DMS79 (cell line): Measurements from ENCODE around the gene CREB3L2.

ENCODE experiments used
- DNase-seq: peaks from one replicate; lab custom pipeline; 2025; lab: John Stamatoyannopoulos, UW

Gene CREB3L2

DNA sequence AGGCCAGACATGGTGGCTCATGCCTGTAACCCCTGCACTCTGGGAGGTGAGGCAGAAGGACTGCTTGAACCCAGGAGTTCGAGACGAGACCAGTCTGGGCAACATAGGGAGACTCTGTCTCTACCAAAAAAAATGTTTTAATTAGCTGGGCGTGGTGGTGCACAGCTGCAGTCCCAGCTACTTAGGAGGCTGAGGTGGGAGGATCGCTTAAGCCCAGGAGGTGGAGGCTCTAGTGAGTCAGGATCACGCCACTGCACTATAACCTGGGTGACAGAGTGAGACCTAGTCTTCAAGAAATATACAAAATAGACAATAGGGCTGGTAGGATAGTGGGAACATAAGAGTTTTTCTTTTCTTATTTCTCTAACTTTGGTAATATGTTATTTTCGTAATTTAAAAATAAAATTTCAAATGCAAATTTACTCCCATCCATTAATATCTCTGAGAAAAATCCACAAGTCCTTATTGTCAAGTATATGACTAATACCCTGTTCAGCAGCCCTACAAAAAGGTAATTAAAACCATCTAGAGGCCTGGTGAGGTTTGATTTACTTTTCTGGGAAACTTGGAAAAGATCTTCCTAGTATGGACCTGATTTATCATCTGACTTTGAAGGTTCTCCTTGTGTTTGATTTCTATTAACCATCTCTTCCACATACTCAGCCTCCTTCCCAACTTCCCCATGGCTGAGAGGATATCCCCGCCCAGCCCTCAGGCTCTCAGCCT lies 50.0 kb downstream of the CREB3L2 start:
- DNase-seq, result no peak

DNA sequence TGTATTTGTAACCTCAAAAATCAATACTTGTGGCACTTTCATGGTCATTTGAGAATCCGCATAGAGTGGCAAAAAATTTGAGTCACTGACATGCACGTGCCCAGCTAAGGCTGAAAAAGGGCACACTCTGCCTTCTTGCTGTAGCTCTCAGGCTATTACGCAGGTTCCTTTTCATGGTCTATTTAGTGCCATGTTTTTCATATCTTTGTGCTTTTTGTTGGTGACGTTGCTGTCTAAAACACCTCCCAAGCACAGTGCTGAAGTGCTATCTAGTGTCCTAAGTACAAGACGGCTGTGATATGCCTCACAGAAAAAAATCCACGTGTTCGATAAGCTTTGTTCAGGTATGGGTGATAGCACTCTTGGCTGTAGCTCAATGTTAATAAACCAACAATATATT lies 50.9 kb downstream of the CREB3L2 start:
- peak; percentile 11 for DNase-seq

DNA sequence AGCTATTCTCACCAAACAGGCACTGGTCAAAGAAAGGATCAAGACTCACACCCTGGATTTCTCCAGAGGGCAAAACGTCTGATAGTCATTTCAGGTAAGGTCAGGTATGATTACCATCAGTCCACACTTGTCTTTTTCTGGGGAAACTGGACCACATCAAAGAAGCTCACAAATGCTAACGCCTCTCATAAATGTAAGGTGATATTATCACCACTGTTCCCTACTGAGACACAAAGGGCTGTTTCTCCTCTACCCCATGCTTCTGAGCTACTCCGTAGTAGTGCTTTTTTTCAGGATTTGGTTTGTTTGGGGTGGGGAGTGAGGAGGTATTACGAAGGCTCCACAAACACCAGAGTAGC lies 51.6 kb downstream of the CREB3L2 start:
- no peak for DNase-seq

DNA sequence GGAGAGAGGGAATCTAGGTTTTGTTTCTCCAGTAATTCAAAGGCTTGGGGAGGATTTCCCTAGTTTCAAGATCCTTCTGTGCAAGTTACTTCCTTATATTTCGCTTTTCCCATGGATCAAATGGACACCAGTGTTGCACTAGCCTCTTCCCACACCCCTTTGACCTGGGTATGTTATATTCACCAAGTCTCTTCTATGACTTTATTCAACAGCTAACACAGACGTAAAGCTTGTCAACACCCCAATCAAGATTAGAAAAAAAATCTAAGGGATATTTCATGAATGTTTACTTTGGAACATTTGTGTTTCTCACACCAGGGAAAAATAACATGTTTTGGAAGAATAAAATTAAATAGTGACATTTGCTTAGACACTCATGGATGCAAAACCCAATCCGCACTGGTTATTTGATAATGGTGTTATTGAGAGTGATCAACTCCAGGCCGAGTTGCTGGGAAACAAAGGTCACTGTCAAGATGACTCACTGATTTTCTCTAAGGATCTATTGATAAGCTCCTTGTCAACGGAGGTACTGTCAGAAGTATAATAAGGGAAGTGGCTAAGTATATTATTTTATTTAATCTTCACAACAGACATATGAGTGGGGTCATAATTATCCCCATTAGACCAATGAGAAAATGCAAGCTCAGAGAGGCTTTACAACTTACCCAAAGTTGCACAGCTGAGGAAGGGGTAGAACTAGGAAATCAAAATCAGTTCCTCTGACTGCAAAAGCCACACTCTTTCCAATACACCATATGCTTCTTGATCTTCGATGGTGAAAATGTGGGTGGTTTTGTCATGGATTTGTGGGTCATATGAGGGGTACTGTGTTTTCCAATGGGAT lies 52.2 kb downstream of the CREB3L2 start:
- no peak for DNase-seq

DNA sequence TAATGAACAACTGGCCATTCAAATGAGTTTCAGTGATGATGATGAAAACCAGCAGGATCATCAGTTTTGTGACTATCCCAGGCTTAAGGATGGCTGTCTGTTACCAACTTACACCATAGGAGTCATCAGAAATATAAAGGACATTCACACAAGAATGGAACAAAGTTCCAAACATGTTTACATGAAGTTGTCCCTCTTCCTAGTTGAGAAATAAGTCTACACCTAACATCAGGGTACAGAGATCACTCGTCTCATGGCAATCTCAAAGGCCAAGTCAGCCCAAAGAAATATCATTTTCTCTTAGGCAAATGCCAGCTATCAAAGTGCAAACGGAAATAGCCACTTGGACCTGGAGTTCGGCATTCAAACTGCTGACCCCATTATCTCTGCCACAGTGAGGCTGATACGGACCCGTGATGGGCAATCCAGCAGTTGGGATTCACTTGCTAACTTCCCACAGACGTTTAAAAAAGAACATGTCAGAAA lies 53.0 kb downstream of the CREB3L2 start:
- DNase-seq, result no peak

DNA sequence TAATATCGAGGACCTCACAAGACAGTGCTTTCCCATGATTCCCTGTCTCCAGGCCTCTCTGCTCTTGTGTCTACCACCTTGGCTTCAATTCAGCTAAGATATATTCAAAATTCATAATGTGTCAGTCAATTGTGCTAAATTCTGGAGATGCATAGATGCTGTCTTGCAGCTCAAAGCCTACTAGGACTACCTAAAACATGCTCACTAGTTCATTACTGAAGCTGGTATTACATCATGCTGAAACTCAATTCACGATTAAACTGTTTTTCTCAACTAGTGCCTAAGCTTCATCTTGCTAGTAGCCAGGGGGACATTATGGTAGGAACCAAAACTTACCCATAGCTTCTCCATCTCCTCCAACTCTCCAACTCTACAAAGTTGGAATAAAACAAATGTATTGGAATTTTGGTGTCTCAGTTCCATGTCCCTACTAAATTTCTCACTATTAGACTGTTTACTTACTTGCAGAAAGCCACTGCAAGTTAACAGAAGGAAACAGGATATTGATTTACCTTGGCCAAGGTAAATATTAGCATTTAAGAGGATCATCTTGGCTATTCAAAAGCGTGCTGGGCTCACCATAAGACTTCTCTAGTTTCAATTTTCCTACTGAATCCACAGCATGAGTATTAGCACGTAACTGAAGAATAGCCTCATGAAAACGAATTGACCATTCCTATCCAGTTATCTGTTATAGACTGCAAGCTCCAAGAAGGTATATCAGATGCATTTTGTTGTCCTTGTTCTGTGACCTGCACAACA lies 53.6 kb downstream of the CREB3L2 start:
- DNase-seq, result no peak

DNA sequence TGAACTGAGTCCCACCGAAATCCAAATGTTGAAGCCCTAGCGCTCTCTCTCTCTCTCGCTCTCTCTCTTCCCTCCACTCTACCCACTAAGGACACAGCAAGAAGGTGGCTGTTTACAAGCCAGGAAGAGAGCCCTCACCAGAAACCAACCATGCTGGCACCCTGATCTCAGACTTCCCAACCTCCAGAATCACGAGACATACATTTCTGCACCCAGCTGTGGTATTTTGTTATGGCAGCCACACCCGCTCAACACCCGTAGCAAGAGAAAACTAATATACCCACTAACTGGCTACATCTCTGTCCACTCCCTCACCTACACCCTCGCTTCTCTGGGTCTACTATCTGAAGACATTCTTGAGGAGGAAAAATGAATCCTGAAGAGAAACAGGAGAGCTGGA lies 54.8 kb downstream of the CREB3L2 start:
- no peak for DNase-seq

DNA sequence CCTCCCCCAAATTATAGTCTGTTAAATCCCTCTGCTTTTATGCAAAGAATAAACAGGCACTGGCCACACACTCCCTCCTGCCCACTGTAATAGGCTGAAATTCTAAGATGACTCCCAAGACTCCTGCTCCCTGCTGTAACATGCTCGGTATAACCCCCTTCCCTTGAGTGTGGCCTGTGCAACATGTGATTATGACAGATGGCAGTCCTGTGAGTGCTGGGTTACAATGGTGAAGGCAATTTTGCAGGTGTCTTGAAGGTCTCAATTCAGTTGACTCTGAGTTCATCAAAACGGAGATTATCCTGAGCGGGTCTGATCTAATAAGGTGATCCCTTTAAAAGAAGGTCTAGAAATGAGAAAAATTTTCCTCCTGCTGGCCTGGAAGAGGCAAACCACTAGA lies 55.9 kb downstream of the CREB3L2 start:
- no peak for DNase-seq

DNA sequence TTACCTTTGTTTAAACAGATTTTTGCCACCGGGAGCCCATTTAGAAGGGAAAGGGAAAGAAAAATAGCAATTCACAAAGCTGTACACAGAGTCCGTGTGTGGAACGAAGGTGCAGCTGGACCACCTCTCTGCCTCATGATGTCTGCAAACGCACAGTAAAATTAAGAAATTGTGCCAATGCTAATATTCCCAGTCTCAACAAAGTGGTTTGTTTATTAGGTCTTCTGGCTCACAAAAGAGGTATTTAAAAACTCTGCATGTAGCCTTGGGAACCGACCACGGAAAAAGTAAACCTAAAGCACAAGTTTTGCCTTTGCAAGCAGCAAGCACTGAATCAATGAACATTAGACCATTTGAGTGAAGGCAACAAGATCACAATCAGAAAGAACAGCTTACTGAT lies 57.7 kb downstream of the CREB3L2 start:
- no peak for DNase-seq

DNA sequence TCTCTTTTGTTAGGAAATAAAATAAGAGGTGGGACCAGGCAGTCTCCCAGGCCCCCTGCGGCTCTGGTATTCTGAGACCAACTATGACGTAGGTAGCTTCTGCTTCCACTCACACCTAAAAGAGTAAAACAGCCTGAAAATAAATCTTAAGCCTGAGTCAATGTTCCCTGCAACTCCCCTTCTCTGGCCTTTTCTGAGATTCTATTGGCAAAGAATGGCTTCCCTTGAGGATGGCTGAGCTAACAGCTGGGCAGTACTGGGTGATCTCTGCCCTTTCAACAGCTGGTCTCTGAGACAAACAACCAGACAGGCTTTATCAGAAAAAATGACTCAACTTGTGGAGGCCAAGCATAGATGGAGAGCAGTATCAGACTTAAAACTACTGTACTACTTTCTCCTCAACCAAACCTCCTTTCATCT lies 58.7 kb downstream of the CREB3L2 start:
- DNase-seq, result no peak

DNA sequence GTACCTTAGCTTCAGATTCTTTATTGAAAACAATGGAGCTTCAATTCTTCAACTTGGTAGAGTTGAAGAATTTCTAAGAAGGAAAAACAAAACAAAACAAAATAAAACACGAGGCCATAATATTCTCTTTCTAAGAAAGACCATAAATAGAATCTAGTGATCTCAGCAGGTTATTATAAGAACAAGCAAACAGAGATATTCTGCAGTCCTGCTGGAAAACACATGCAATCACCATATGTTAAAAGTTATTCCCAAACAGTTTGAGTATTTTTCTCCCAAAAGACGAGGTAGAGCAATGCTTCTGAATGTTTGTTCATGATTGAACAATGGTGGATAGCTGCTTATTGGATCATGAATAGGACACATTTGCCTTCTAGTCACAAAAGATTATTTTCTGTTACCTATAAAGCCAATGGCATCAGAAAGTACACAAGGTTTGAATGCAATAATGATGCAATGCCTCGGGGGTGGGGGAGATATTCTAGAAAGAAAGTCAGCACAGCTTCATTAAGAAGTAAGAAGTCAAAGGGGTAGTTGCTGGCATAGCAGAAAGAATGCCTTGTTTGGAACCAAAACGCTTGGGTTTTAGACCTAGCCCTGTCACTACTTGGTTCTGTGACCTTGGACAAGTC lies 59.3 kb downstream of the CREB3L2 start:
- no peak for DNase-seq

DNA sequence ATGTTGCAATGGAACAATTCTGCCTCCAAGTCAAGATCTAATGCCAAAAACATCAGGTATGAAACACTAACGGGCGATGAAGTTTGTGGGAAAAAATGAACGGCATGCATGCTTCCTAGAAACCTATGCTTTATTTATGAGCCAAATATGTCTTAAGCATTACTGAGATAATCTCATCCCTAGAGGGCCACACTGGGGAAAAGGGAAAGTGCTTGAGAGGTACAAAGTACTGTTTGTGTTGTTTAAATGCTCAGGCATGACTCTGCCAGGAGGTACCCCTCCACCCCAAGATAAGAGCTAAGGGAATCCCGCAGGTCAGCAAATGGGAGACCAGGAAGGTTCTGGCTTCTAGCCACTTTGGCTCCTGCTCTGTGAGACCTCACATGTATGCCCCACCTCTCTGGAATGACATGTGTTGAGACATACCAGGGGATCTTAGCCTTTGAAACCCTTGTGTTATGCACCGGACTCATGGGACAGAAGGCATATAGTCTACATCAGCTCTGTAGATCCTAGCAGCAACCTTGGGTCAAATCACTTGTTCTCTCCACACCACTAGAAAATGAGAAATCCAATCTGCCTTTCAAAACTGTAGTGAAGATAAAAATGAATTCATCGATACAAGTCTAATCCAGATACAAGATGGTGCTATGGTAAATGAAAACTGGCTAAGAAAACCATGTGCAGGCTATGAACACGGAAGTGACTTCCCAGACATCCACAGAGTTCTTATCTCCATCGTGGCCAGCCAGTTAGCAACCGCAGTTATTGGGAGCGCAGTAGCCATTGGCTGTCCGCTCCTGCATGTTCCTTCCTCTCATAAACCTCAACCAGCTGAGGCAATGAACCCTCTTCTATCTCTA lies 61.0 kb downstream of the CREB3L2 start:
- DNase-seq, result no peak

DNA sequence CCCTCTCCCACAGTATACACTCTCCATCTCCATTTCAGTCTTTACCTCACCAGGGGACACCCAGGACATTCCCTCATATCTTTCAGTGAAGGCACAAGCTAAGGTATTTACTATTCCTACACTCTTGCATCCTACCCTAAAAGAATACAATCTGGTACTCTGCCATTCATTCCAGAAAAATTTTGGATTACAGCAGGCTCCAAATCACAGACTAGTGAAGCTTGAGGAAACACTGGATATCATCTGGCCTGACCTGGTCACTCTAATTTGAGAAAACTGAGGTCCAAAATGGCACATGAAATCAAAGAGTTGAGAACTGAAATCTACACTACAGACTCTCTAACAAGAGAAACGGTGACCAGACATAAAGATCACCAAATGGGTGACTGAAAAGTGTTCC lies 61.7 kb downstream of the CREB3L2 start:
- no peak for DNase-seq

DNA sequence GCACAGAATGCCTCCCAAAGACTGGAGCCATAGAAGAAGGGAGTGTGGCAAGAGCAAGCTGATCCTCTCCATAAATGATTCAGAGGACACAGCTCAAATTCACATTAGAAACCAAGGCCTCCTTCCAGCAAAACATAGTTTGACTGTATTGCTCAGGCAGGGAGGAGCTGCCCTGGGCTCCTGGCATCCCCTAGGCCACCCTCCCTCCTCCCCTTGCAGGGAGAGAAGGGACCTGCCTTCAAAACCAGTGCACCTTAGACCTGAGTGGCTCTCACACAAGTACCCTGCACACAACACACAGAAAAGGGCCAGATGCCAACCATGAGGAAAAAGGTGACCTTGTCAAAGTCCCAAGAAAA lies 64.7 kb downstream of the CREB3L2 start:
- DNase-seq, result no peak

DNA sequence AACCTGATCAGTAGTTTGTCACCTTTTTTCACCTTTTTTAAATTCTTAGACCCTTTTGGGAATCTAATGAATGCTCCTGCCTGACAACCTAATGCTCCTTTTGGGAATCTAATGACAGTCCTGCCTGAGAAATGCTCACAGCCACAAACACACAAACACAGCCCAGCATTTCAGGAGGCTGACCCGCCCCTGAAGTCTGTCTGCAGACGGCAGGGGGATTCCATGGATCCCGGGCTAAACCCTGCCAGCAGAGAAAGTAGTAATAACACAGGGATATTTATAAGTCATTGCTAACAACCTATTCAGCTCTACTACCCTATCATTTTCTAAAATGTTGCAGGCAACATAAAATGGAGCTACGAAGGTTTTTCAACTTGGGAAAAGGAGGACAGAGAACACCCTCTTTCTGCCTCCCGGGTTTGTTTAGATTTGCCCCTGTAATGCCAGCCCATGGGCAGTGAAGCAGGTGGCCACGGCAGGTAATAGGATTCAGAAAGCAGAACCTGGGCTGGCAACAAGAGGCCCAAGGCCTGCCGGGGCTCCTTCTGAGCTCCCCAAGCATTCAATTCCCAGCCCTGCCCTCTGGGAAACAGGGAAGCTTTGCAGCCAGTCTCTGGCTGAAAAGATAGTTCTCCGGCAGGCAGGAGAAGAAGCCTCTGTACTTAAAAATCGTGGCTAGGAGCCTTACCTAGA lies 65.2 kb downstream of the CREB3L2 start:
- no peak for DNase-seq

DNA sequence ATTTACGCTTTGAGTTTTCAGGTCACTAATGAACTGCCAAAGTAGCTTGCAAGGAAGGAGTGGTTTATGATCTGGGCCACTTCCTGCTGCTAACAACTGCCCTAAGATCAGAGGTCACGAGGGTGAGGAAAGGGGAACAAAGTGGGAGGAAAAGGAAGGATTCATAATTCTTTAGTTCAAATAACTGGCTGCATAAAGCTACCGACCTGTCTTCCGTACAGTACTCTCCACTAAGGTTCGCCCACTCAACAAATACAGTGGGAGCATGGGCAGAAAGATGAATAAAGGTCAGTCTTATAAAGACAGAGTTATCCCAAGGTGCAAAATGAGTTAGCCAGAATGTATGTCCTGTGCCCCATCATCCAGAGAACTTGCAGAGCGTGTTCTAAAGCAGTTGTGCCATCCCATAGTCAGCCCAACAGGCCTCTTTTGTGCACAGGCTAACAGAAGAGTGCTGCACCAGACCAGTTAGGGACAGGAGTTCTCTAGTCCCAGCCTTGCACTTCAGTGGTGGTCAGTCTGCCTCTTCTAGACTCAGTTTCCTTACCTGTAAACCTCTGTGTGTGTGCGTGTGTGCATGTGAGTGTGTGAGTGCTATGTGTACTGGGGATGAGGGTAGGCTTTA lies 65.9 kb downstream of the CREB3L2 start:
- DNase-seq, result no peak

DNA sequence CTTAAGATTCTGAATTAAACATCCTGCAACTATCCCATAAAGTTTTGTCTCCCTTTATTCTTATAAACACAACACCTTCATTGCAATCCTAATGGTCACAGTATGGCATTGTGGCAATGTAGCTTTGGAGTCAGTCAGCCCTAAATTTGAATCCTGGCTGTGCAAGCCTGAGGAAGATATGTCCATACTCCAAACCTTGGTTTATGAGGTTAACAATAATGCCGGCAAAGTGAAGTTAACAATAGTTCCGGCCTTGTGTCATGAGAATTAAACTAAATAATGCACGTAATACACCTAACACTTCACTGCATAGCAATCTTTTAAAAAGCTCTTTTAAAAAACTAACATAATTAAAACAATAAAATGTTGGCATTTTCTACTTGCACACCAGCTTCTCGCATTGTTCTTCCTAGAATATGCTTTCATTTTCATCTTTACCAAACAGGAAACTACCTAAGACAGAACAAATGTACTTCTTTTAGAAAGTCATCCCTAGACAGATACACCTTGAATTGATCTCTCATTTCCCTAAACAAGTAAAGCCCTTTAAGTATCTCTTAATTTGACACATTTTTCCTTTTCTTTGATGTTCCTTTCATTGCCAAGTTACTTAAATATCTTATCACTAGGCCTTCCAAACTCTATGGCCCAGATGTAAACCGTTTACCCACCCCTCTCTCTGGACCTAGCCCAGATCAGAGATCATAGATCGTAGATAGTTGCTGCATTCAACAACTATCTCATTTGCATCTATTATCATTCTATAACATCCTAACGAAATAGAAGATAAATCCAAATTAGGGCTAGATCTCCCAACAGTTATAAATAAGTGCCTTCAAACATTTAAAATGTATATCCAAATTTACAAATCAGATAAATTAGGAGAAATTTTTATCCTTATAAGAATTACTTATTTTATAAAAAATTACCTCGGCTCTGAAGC lies 66.7 kb downstream of the CREB3L2 start:
- DNase-seq, result no peak

DNA sequence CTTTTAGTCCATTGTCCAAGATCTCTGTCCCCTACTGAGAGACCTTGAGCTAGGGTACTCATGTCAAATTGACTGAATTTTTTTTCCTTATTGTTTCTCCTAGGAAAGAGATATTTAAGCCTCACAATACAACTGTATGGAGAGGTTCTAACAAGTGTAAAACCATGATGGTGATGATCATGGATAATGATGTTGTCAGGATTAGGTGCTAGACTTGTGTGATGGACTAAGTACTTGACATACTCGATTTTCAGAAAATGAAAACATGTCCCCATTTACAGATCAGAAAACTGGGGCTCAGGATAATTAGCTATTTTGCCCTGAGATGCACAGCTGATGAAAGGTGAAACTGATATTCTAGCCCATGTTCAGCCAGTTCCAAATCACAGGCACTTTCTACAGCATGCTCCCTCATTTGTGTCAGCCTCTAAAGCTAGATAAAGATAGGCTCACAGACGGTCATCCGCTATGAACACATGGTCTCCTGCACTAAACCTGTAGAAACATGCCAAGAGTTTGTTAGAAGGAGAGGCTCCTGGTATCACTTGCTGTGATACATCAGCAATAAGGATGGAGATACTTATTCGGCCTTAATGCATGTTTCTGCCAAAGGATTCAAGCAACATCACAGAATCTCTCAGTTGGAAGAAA lies 67.6 kb downstream of the CREB3L2 start:
- no peak for DNase-seq
